ENCODE results near the gene TMEM170A. TPM values are rescaled to one million over a fixed set of nuclear protein-coding genes. Genes with fewer than 3 reads are reported as not detected.
"Not testable (repeated sequence)": the region's sequence is repeated elsewhere in the genome, so short reads cannot be mapped to it uniquely, and the experiment has no call there.

The TMEM170A gene
- total RNA-seq, 1 experiment from 2014 or later: 10.1 TPM

DNA sequence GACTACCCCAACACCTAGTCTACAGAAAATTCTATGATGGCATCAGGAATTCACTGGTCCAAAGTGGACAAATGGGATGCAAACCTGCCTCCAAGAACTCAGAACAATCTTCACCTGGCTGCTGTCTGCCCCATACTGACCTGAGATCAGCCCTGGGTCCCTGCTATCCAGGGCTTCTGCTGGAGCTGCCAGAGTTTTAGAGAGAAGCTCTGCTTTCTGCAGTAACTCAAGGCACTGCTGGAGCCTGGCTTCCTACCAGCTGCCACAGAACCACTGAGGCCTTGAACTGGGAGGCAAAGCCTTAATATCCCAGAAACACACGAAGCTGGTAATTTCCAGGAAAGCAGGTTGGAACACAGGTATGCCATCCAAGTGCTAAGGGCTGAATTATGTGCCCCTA lies 7.5 kb downstream of the TMEM170A start:
- no peak overlapping the region for H2AFZ ChIP-seq (ENCODE audit: low read length)
- POLR2A ChIA-PET (ENCODE audit: unreplicated experiment): no interaction called here
- DNase-seq: no peak
- CTCF ChIA-PET: no interaction called here
- H3K9me2 ChIP-seq (replicated peaks; ENCODE audit: low read length): no peaks in the 10 kb centered on the region
- no peaks in the 10 kb centered on the region for H3K9me3 ChIP-seq (ENCODE audit: low read length)
- H3K27me3 ChIP-seq (ENCODE audit: low read length): no peaks in the 10 kb centered on the region
- intact Hi-C loops (cut with micrococcal nuclease): no loop called here
- ATAC-seq: no peak
- no peaks in the 10 kb centered on the region for H3F3A ChIP-seq (ENCODE audit: low read length, unreplicated experiment)
- H3K9ac ChIP-seq (ENCODE audit: low read length): no peak overlapping the region
- no peaks in the 10 kb centered on the region for H3K36me3 ChIP-seq (ENCODE audit: low read depth, low read length)
- peaks cover 16% of the 10 kb centered on the region for H4K20me1 ChIP-seq (ENCODE audit: low read length)
- no TSS peak for BruUV-seq (replicated peaks)
- H3K27ac ChIP-seq (ENCODE audit: low read length): no peak overlapping the region
- H3K79me2 ChIP-seq (ENCODE audit: low read length): peaks cover 98% of the 10 kb centered on the region
- TF ChIP-seq, protein P1, sequence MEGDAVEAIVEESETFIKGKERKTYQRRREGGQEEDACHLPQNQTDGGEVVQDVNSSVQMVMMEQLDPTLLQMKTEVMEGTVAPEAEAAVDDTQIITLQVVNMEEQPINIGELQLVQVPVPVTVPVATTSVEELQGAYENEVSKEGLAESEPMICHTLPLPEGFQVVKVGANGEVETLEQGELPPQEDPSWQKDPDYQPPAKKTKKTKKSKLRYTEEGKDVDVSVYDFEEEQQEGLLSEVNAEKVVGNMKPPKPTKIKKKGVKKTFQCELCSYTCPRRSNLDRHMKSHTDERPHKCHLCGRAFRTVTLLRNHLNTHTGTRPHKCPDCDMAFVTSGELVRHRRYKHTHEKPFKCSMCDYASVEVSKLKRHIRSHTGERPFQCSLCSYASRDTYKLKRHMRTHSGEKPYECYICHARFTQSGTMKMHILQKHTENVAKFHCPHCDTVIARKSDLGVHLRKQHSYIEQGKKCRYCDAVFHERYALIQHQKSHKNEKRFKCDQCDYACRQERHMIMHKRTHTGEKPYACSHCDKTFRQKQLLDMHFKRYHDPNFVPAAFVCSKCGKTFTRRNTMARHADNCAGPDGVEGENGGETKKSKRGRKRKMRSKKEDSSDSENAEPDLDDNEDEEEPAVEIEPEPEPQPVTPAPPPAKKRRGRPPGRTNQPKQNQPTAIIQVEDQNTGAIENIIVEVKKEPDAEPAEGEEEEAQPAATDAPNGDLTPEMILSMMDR (conservative IDR thresholded peaks at IDR 0.05; ENCODE audit: low read depth, low read length): no peak
- TF ChIP-seq EZH2phosphoT487 (IDR thresholded peaks at IDR 0.05; ENCODE audit: borderline replicate concordance, low read length): no peak
- H3K4me1 ChIP-seq (ENCODE audit: insufficient read depth, low read length): peaks cover 5% of the 10 kb centered on the region; the same call in 1 of the 2 replicates
- no peak overlapping the region for H3K4me2 ChIP-seq (ENCODE audit: low read length)
- H3K4me3 ChIP-seq (ENCODE audit: low read length): no peak overlapping the region

DNA sequence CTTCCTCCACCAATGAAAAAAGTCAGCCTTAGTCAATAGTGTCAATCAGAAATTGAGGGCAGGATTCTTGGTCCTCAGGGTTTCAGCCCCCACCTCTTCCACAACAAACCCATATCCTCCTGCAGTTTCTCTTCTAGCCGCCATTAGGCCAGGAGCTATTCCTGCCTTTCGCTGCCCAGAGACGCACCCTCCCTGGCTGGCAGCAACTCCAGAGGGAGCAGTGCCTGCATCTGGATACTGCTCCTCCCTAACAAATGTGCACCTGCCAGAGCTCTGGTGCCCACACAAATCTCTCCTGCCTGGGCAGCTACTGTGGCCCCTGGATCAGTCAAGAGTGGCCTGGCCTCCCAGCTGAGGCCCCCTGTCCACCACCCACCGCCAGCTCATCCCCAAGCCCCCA lies 8.0 kb downstream of the TMEM170A start:
- H3K27me3 ChIP-seq (ENCODE audit: low read length); H3K36me3 ChIP-seq (ENCODE audit: low read depth, low read length); POLR2A ChIA-PET (ENCODE audit: unreplicated experiment); H3K4me2 ChIP-seq (ENCODE audit: low read length); CTCF ChIA-PET; H3K9me3 ChIP-seq (ENCODE audit: low read length); H3K4me3 ChIP-seq (ENCODE audit: low read length); BruUV-seq (replicated peaks); H3K27ac ChIP-seq (ENCODE audit: low read length); H3K9ac ChIP-seq (ENCODE audit: low read length); H3K4me1 ChIP-seq (ENCODE audit: insufficient read depth, low read length); ATAC-seq; intact Hi-C loops (cut with micrococcal nuclease); H3F3A ChIP-seq (ENCODE audit: low read length, unreplicated experiment); H3K9me2 ChIP-seq (replicated peaks; ENCODE audit: low read length); DNase-seq; H2AFZ ChIP-seq (ENCODE audit: low read length): not testable (repeated sequence)
- Histone ChIP-seq H4K20me1 (ENCODE audit: low read length) (peaks cover 11% of the 10 kb centered on the region), H3K79me2 (ENCODE audit: low read length) (peaks cover 96% of the 10 kb centered on the region)

DNA sequence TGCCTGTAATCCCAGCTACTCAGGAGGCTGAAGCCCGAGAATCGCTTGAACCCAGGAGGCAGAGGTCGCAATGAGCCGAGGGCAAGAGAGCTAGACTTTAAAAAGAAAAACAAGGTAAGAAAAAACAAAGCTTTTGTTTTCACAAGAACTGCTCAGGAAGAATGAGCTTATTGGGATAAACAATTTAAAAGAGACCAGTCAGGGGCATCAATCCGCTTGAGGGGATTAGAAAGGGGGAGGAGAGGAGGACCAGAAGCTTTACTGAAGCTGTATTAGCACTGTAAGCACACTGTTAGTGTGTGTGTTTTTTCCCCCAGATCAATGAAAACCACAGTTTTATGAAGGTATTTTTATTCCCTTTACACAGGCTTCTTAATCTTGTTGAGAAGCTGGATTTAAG lies 8.8 kb downstream of the TMEM170A start:
- no peaks in the 10 kb centered on the region for H3K9me3 ChIP-seq (ENCODE audit: low read length)
- no peak overlapping the region for H2AFZ ChIP-seq (ENCODE audit: low read length)
- no peak overlapping the region for H3K4me3 ChIP-seq (ENCODE audit: low read length)
- H3K9me2 ChIP-seq (replicated peaks; ENCODE audit: low read length): no peaks in the 10 kb centered on the region
- H3K79me2 ChIP-seq (ENCODE audit: low read length): peaks cover 89% of the 10 kb centered on the region
- ATAC-seq (no peak), DNase-seq (no peak)
- no peak overlapping the region for H3K9ac ChIP-seq (ENCODE audit: low read length)
- no peak overlapping the region for H3K4me2 ChIP-seq (ENCODE audit: low read length)
- intact Hi-C loops (cut with micrococcal nuclease): no loop called here
- ChIA-PET POLR2A (ENCODE audit: unreplicated experiment) (interaction anchor here (0.7 kb wide), 1 partner anchor 166 kb away, joined by 4 read pairs; no protein-coding TSS in a partner anchor), CTCF (no interaction called here)
- H3K27me3 ChIP-seq (ENCODE audit: low read length): no peaks in the 10 kb centered on the region
- peaks cover 7% of the 10 kb centered on the region; the same call in 1 of the 2 replicates for H4K20me1 ChIP-seq (ENCODE audit: low read length)
- TF ChIP-seq, protein P1 (conservative IDR thresholded peaks at IDR 0.05; ENCODE audit: low read depth, low read length): no peak
- TF ChIP-seq EZH2phosphoT487 (IDR thresholded peaks at IDR 0.05; ENCODE audit: borderline replicate concordance, low read length) (no peak), EZH2 (IDR thresholded peaks at IDR 0.05; ENCODE audit: low read length, unreplicated experiment) (no peak)
- H3K4me1 ChIP-seq (ENCODE audit: insufficient read depth, low read length): no peaks in the 10 kb centered on the region
- no TSS peak for BruUV-seq (replicated peaks)
- no peaks in the 10 kb centered on the region for H3F3A ChIP-seq (ENCODE audit: low read length, unreplicated experiment)
- 0 out of 2 replicates have a peak, but pooled peaks cover 2% of the 10 kb centered on the region for H3K36me3 ChIP-seq (ENCODE audit: low read depth, low read length)
- no peak overlapping the region for H3K27ac ChIP-seq (ENCODE audit: low read length)

Data from PC-3 (cell line).